Measurements from ENCODE around the gene RUVBL2. TPM values are rescaled to one million over a fixed set of nuclear protein-coding genes. Genes with fewer than 3 reads are reported as not detected.

RUVBL2 gene
- 230 to 241 TPM (median 232 TPM) in 5 replicates for total RNA-seq (2022; extraction: Qiagen RNA extraction; ENCODE audit: low read depth)

DNA sequence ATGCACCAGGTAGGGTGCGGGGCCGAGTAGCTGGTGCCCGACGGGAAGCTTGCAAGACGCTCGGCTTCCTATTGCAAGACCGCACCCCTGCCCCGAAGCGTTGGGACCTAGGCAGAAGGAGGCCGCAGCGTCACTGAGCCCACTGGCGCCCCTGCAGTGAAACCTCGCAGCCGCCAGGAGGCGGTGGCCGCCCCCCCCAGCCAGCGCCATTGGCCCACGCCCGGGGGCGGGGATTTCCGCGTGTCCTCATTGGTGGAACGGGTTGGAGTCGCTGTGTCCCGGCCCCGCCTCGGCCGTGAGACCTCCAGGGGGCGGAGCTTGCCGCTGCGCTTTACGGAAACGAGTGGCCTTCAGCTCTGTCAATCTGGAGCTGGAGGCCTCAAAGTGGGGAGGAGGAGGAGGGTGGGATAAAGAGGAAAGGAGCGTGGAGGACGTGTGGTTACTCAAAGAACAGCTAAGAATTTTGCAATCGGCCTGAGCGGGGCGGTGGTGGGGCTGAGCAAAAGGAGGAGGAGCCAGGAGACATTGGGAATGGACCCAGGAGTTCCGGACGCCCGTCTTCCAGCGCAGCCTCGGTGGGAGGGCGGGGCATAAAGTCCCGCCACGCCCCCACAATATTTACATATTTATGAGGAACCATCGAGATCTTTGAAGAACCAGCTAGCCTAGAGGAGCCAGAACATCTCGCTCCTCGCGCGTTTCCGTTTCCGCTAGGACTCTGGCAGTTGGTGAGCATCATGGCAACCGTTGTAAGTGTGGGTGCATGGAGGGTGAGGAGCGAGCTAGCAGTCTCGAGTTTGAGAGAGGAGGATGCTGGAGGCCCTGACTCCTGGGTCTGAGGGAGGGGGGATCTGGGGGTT lies at the start of gene RUVBL2, which contains the start of gene GYS1:
RUVBL2 (plus strand) TSS at position 713 of the 860 bp plus-strand sequence; CDS start at position 738, 25 bp downstream.
GYS1 (minus strand) TSS at position 135 of the 860 bp plus-strand sequence. CDS start 197 bp downstream, outside the sequence.

DNA sequence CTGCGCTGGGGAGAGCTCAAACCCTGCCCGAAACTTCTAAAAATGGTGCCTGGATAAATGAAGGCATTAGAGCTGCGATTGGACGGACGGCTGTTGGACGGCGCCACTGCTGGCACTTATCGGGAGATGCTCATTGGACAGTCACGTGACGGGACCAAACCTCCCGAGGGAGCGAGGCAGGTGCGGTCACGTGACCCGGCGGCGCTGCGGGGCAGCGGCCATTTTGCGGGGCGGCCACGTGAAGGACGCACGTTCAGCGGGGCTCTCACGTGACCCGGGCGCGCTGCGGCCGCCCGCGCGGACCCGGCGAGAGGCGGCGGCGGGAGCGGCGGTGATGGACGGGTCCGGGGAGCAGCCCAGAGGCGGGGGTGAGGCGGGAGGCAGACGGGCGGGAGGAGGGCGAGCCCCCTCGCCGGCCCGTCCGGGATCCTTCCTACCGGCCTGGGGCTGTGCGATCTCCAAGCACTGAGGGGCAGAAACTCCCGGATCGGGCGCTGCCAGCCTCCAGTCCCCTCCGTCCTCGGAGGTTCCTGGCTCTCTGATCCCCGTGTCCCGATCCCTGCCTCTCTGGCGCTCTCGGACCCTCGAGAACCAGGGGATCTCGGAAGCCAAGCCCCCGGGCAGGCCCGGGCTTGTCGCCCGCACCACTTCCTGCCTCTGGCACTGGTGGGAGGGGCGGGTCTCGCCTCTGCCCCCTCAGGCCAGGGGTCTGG lies 38.9 kb upstream of the RUVBL2 start, which contains the start of gene BAX:
BAX (plus strand) TSS at position 281 of the 713 bp plus-strand sequence; CDS start at position 335, 54 bp downstream.

DNA sequence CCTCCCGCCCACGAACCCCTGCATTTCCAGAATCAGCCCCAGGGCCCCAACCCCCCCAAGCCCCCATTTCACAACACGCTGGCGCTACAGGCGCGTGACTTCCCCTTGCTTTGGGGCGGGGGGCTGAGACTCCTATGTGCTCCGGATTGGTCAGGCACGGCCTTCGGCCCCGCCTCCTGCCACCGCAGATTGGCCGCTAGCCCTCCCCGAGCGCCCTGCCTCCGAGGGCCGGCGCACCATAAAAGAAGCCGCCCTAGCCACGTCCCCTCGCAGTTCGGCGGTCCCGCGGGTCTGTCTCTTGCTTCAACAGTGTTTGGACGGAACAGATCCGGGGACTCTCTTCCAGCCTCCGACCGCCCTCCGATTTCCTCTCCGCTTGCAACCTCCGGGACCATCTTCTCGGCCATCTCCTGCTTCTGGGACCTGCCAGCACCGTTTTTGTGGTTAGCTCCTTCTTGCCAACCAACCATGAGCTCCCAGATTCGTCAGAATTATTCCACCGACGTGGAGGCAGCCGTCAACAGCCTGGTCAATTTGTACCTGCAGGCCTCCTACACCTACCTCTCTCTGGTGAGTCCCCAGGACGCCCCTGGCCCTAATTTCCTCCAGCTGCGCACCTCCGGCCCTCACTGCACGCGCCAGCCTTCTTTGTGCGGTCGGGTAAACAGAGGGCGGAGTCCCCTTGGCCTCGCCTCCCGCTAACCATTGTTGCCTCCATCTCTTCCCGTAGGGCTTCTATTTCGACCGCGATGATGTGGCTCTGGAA lies 28.5 kb upstream of the RUVBL2 start, which contains the start of gene FTL:
FTL (plus strand) TSS at position 270 of the 766 bp plus-strand sequence; CDS start at position 469, 199 bp downstream.

DNA sequence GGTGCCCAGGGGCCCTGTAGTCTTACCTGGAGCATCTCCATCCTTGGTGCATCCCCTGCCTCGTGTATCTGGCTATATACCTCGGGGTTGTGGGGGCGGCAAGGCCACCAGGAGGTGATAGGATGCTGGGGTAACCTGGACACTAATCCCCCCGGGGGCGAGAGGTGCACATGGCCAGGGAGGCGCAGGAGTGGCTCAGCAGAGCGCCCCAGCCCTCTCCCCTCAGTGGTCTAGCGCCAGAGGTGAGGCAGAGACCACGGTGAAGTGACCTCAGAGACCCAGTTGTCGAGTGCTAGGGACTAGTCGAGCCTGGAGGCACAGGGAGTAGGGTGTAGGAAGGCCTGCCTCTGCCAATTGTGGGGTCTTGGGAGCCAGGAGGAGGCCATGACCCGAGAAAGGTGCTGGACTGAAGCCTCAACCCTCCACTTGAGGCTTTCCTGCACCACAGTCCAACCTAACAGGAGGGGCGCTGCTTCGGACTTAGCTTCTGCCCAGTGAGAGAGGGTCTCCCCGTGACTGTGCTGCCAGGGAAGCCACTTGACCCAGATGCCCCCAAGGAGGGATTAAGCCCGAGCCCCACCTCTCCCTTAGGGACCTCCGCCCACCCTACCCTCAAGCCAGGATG lies 23.5 kb downstream of the RUVBL2 start, which contains the start of gene LHB:
LHB (minus strand) TSS at position 51 of the 625 bp plus-strand sequence; CDS start at position 41, 10 bp downstream.

DNA sequence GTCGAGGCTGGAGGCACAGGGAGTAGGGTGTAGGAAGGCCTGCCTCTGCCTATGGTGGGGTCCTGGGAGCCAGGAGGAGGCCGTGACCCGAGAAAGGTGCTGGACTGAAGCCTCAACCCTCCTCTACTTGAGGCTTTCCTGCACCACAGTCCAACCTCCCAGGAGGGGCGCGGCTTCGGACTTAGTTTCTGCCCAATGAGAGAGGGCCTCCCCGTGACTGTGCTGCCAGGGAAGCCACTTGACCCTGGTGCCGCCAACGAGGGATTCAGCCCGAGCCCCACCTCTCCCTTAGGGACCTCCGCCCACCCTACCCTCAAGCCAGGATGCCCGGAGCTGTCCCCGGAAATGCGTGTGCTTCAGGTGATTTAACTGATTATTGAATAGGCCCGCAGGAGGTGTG lies 30.5 kb downstream of the RUVBL2 start, which contains the start of gene CGB3:
CGB3 (minus strand) TSS at position 101 of the 400 bp plus-strand sequence. CDS start 362 bp downstream, outside the sequence.

DNA sequence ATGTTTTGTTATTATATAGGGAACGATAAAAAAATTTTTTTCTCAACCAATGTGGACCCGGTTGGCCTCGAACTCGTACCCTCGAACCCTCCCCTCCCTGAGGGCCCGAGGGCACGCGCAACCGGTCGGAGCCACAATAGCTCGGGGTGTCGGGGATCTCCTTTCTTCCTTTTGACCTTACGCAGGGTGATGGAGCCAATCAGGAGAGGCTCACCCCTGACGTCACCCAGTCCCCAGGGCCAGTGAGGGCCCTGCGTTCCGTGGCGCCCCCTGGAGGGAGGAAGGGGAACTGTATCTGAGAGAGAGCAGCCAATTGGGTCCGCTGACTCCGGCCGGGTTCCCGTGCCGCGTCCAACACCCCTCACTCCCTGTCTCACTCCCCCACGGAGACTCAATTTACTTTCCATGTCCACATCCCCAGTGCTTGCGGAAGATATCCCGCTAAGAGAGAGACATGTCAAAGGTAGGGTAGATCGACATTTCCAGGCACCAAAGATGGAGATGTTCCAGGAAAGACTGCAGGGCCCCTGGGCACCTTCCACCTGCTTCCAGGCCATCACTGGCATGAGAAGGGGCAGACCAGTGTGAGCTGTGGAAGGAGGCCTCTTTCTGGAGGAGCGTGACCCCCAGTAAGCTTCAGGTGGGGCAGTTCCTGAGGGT lies 38.1 kb downstream of the RUVBL2 start, which contains the start of gene CGB2:
CGB2 (plus strand) TSS at position 249 of the 660 bp plus-strand sequence; CDS start at position 455, 206 bp downstream.

DNA sequence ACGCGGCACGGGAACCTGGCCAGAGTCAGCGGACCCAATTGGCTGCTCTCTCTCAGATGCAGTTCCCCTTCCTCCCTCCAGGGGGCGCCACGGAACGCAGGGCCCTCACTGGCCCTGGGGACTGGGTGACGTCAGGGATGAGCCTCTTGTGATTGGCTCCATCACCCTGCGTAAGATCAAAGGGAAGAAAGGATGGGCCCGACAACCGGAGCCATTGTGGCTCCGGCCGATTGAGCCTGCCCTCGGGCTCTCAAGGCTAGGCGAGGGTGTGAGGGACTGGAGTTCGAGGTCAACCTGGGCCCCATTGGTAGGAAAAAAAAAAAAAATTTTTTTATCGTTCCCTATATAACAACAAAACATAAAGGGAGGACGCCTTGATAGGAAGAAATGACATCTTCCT lies 43.1 kb downstream of the RUVBL2 start, which contains the start of gene CGB1:
CGB1 (minus strand) TSS at position 81 of the 400 bp plus-strand sequence. CDS start 184 bp downstream, outside the sequence.

DNA sequence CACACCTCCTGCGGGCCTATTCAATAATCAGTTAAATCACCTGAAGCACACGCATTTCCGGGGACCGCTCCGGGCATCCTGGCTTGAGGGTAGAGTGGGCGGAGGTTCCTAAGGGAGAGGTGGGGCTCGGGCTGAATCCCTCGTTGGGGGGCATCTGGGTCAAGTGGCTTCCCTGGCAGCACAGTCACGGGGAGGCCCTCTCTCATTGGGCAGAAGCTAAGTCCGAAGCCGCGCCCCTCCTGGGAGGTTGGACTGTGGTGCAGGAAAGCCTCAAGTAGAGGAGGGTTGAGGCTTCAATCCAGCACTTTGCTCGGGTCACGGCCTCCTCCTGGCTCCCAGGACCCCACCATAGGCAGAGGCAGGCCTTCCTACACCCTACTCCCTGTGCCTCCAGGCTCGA lies 49.9 kb downstream of the RUVBL2 start, which contains the start of gene CGB5:
CGB5 (plus strand) TSS at position 301 of the 400 bp plus-strand sequence. CDS start 362 bp downstream, outside the sequence.

DNA sequence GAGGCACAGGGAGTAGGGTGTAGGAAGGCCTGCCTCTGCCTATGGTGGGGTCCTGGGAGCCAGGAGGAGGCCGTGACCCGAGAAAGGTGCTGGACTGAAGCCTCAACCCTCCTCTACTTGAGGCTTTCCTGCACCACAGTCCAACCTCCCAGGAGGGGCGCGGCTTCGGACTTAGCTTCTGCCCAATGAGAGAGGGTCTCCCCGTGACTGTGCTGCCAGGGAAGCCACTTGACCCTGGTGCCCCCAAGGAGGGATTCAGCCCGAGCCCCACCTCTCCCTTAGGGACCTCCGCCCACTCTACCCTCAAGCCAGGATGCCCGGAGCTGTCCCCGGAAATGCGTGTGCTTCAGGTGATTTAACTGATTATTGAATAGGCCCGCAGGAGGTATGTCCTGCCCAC lies 55.3 kb downstream of the RUVBL2 start, which contains the start of gene CGB8:
CGB8 (minus strand) TSS at position 101 of the 400 bp plus-strand sequence. CDS start 372 bp downstream, outside the sequence.

DNA sequence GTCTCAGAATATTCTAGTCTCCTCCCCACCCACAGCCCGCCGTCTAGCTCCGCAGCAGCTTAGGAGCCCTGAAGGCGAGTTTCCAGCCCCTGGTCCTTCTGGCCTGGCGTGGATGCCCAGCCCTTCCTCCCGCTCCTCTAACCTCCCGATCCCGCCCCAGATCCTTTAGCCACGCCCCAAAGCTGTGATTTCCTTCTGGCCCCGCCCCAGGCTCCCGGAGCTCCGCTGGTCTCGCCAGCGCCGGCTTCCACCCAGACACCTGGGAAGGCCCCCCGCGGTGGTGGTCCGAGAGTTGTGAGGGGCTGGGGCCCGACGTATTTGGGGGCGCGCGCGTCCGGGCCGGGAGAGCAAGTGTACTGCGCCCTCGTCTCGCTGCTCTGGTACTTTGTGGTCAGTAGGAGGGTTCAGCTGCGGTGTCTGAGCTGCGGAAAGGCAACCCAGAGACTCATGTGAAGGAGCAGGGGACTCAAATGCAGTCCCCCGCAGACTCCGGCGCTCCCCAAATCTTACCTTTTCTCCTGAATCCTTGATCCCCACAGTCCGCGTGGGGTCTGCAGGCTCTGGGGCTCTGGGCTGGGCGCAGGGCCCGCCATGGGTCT lies 64.0 kb downstream of the RUVBL2 start, which contains the start of gene CGB7:
CGB7 (minus strand) TSS at position 114 of the 599 bp plus-strand sequence. CDS start 2,374 bp downstream, outside the sequence.

DNA sequence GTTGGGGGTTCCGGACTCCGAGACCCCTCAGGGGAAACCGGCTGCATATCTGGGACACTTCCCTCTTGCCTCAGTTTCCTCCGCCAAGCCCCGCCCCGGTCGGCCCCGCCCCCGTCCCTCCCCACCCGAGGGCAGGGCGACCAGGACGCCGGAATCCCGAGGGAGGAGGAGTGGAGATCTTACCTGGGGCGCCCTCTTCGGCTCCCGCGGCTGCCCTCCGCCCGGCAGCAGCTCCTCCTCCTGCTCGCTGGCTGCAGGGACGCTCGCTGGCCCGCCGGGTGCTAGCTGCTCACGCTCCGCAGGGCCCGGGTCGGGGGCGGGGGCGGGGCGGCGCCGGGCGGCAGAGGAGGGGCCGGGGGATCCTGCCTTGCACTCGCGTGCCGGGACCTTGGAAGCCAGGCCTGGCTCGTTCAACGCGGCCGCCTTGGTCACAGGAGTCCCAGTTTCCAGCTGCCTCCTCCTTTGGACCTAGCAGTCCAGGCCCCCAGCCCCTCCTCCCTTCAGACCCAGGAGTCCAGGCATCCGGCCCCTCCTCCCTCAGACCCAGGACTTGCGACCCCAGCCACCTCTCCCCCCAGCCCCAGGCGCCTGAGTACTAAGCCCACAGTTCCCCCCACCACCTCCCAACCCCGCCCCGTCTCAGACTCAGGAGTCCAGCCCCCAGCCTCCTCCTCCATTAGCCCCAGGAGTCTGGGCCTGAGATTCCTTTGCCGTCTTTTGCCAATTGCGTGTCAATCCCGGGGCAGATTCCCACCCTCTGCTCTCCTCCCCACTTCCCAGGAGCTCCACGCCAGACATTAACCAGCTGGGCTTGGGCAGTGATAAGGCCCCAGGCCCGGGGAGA lies 71.3 kb downstream of the RUVBL2 start, which contains the start of gene NTF4:
NTF4 (minus strand) TSS at position 51 of the 844 bp plus-strand sequence. CDS start 2,821 bp downstream, outside the sequence.

Other genes starting within 250 kb of the RUVBL2 start
- not detected in 5 replicates for gene IZUMO1, start 247.0 kb upstream of the RUVBL2 start, total RNA-seq (2022; extraction: Qiagen RNA extraction; ENCODE audit: low read depth)
- 0.06 to 0.13 TPM (median 0.07 TPM) in 5 replicates for gene FUT1, start 241.2 kb upstream of the RUVBL2 start, total RNA-seq (2022; extraction: Qiagen RNA extraction; ENCODE audit: low read depth)
- not detected in 5 replicates for gene FGF21, start 238.4 kb upstream of the RUVBL2 start, total RNA-seq (2022; extraction: Qiagen RNA extraction; ENCODE audit: low read depth)
- 47.2 to 60.5 TPM (median 56.7 TPM) in 5 replicates for gene BCAT2, start 182.9 kb upstream of the RUVBL2 start, total RNA-seq (2022; extraction: Qiagen RNA extraction; ENCODE audit: low read depth)
- gene HSD17B14, start 157.4 kb upstream of the RUVBL2 start, total RNA-seq (2022; extraction: Qiagen RNA extraction; ENCODE audit: low read depth) = 13.4 to 17.0 TPM (median 14.8 TPM) in 5 replicates
- gene PLEKHA4, start 125.3 kb upstream of the RUVBL2 start, total RNA-seq (2022; extraction: Qiagen RNA extraction; ENCODE audit: low read depth) = 1.5 to 3.0 TPM (median 2.4 TPM) in 5 replicates
- 98.8 to 159 TPM (median 116 TPM) in 5 replicates for gene PPP1R15A, start 121.5 kb upstream of the RUVBL2 start, total RNA-seq (2022; extraction: Qiagen RNA extraction; ENCODE audit: low read depth)
- not detected in 5 replicates for gene TULP2, start 95.1 kb upstream of the RUVBL2 start, total RNA-seq (2022; extraction: Qiagen RNA extraction; ENCODE audit: low read depth)
- gene NUCB1, start 93.6 kb upstream of the RUVBL2 start, total RNA-seq (2022; extraction: Qiagen RNA extraction; ENCODE audit: low read depth) = 180 to 229 TPM (median 200 TPM) in 5 replicates
- 1.1 to 2.1 TPM (median 1.5 TPM) in 5 replicates for gene DHDH, start 60.2 kb upstream of the RUVBL2 start, total RNA-seq (2022; extraction: Qiagen RNA extraction; ENCODE audit: low read depth)
- gene BAX, start 39.0 kb upstream of the RUVBL2 start, total RNA-seq (2022; extraction: Qiagen RNA extraction; ENCODE audit: low read depth) = 272 to 404 TPM (median 350 TPM) in 5 replicates
- 18,656 to 25,483 TPM (median 19,849 TPM) in 5 replicates for gene FTL, start 28.6 kb upstream of the RUVBL2 start, total RNA-seq (2022; extraction: Qiagen RNA extraction; ENCODE audit: low read depth)
- 16.4 to 21.4 TPM (median 17.5 TPM) in 5 replicates for gene GYS1, start 578 bp upstream of the RUVBL2 start, total RNA-seq (2022; extraction: Qiagen RNA extraction; ENCODE audit: low read depth)
- not detected in 5 replicates for gene LHB, start 23.2 kb downstream of the RUVBL2 start, total RNA-seq (2022; extraction: Qiagen RNA extraction; ENCODE audit: low read depth)
- 0.38 TPM in 1 of 5 replicates, not detected in the others for gene CGB3, start 30.4 kb downstream of the RUVBL2 start, total RNA-seq (2022; extraction: Qiagen RNA extraction; ENCODE audit: low read depth)
- gene CGB2, start 38.0 kb downstream of the RUVBL2 start, total RNA-seq (2022; extraction: Qiagen RNA extraction; ENCODE audit: low read depth) = 0.54 to 0.67 TPM in 2 of 5 replicates, not detected in the others
- gene CGB1, start 43.0 kb downstream of the RUVBL2 start, total RNA-seq (2022; extraction: Qiagen RNA extraction; ENCODE audit: low read depth) = not detected in 5 replicates
- gene CGB5, start 50.0 kb downstream of the RUVBL2 start, total RNA-seq (2022; extraction: Qiagen RNA extraction; ENCODE audit: low read depth) = 0.90 to 1.4 TPM (median 1.1 TPM) in 5 replicates
- 3.3 to 5.1 TPM (median 4.0 TPM) in 5 replicates for gene CGB8, start 55.2 kb downstream of the RUVBL2 start, total RNA-seq (2022; extraction: Qiagen RNA extraction; ENCODE audit: low read depth)
- gene CGB7, start 63.9 kb downstream of the RUVBL2 start, total RNA-seq (2022; extraction: Qiagen RNA extraction; ENCODE audit: low read depth) = 0.16 to 0.82 TPM (median 0.61 TPM) in 5 replicates
- gene NTF4, start 70.9 kb downstream of the RUVBL2 start, total RNA-seq (2022; extraction: Qiagen RNA extraction; ENCODE audit: low read depth) = 0.17 to 0.65 TPM (median 0.29 TPM) in 5 replicates
- gene KCNA7, start 78.8 kb downstream of the RUVBL2 start, total RNA-seq (2022; extraction: Qiagen RNA extraction; ENCODE audit: low read depth) = not detected in 5 replicates
- 293 to 368 TPM (median 338 TPM) in 5 replicates for gene SNRNP70, start 91.6 kb downstream of the RUVBL2 start, total RNA-seq (2022; extraction: Qiagen RNA extraction; ENCODE audit: low read depth)
- 3.7 to 7.7 TPM (median 5.3 TPM) in 5 replicates for gene LIN7B, start 120.5 kb downstream of the RUVBL2 start, total RNA-seq (2022; extraction: Qiagen RNA extraction; ENCODE audit: low read depth)
- 0.93 to 3.1 TPM (median 2.2 TPM) in 5 replicates for gene C19orf73, start 125.3 kb downstream of the RUVBL2 start, total RNA-seq (2022; extraction: Qiagen RNA extraction; ENCODE audit: low read depth)
- 5.5 to 8.9 TPM (median 7.7 TPM) in 5 replicates for gene PPFIA3, start 125.7 kb downstream of the RUVBL2 start, total RNA-seq (2022; extraction: Qiagen RNA extraction; ENCODE audit: low read depth)
- gene HRC, start 161.5 kb downstream of the RUVBL2 start, total RNA-seq (2022; extraction: Qiagen RNA extraction; ENCODE audit: low read depth) = not detected in 5 replicates
- 6.4 to 10.4 TPM (median 9.5 TPM) in 5 replicates for gene TRPM4, start 163.9 kb downstream of the RUVBL2 start, total RNA-seq (2022; extraction: Qiagen RNA extraction; ENCODE audit: low read depth)